NCI-H226 (cell line): ENCODE results near the gene TBC1D4.

Experiments used
- DNase-seq: peaks from one replicate; pipeline ENCODE4 v3.0.0-alpha.2; 2015

The TBC1D4 gene

DNA sequence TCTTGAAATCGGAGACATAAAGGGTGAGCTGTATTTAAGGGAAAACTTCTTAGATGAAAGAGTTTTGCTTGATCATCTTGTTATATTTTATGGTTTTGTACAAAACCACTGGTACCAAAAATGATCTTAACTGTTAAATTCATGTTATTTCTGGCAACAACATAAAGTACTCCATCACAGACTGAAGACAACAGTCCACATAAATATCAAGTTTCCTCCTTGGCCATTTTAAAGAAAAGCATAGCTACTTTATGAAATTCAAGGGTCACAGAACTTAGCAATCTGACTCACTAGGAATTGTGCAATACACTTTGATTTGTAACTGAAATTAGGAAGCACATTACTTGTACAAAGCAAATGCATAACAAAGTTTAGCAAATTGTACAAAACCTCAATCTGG is 66.3 kb downstream of the TBC1D4 start:
- peak; percentile 30 for DNase-seq

DNA sequence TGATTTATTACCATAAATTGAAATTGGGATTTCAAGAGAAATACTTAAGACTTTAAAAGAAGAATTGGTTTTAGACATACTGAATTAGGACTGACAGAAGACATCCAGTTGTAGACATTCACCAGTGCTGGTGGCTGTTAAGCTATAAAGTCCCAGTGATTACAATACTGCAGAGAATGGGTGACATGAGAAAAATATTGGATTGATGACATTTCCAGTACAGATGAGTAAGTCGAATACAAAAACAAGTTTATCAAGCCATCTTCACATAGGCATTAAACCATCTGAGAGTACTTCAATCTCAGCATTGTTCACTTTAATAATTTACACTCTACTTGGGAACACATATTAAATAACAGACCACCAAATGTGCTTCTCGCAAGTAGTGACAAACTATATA is 66.8 kb downstream of the TBC1D4 start:
- DNase-seq, result no peak

DNA sequence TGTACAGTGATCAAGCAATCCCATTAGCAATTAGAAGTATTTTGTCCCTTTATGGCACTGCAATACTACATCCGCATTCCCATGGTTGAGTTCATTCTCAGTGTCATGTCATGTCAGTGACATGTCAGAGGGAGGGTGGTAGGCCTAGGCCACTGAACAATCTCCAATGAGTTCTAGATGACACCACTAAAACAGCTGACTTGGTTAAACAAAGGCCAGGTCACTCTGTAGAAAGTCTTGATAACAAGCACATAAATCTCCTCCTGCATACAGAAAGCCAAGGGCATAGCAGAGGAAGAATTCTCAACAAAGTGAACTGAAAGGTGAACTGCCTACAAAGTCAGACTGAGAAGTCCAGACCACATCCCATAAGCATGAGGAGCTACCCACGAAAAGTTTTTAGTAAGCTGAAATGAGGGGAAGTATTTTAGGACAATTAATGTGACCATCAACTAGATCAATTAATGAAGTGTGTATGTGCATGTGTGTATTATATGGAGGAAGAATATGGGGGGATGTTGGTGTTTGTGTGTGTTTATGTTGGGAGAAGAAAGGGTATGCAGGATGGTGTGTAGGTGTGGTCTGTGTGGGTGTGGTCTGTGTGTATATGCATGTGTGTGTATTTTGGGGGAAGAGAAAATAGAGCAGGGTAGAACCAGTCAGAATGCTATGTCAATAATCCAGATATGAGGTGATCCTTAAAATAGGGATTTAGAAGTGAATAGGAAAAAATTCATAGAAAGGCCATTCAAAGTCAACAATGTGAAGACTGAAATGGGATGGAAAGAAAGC is 67.7 kb downstream of the TBC1D4 start:
- no peak for DNase-seq

DNA sequence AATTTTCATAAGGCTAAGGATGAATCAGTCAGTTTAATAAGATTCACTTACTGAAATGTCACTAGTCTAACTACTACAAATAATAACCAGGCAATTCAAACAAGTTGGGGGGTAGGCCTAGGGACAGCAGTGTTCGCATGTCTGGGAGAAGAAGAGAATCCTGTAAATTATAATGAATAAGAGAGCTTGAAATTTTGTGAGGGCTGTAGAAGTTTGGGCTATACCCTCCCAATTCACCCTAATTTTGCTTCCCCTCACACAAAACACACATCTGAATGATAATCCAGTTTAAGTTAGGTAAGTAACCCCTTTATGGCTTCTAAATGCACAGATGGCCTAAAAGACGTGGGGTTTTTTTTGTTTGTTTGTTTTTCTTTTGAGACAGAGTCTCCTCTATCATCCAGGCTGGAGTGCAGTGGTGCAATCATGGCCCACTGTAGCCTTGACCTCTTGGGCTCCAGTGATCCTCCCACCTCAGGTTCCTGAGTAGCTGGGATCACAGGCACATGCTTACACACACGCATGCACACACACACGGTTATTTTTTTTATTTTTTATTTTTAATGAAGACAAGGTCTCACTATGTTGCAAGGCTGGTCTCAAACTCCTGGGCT is 69.9 kb downstream of the TBC1D4 start:
- DNase-seq, result no peak

DNA sequence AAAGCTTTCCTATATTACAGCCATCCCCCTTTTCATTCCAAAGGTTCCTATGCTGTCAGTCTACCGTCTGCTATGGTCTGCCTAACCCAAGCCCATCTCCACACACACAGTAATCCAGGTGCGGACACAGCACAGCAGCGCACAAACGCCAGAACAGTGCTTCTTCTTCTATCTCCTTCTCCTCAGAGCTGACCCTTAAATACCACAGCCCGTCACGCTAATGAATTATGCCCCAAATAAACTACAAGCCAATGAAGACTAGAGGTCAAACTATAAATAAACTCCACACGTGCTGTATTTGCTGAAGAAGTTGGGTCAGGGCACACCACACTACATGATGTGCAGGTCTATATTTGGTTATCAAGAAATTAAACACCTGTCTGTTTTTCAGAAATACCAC is 71.8 kb downstream of the TBC1D4 start:
- DNase-seq, result no peak

DNA sequence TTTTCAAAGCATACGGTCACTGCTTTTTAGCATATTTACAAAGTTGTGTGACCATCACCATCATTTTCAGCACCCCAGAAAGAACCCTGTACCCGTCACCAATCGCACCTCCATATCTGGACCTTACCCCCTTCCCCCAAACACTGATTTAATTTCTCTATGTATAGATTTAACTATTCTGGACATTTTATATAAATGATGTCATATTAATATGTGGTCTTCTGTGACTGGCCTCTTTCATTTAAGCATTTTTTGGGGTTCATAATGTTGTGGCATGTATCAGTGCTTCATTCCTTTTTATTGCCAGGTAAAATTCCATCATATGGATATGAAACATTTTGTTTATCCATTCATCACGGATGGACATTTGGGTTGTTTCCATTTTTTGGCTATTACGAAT is 74.0 kb downstream of the TBC1D4 start:
- no peak for DNase-seq

DNA sequence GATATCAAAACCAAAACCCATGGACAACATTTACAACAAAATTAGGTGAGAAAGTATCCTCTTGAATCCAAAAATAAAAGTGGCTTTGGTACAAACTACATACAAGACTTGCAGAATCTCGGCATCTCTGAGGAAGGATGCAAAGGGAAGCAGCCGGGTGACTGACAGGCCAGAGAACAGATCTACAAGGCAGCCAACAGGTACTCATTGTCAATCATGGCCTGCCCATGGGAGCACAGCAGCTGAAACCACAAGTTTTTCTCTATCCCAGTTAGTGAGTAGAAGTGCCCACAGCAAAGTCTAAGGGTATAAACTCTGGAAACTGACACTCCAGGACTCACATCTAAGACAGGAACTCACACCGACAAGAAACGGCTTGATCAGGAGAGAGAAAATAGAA is 74.5 kb downstream of the TBC1D4 start:
- no peak for DNase-seq

DNA sequence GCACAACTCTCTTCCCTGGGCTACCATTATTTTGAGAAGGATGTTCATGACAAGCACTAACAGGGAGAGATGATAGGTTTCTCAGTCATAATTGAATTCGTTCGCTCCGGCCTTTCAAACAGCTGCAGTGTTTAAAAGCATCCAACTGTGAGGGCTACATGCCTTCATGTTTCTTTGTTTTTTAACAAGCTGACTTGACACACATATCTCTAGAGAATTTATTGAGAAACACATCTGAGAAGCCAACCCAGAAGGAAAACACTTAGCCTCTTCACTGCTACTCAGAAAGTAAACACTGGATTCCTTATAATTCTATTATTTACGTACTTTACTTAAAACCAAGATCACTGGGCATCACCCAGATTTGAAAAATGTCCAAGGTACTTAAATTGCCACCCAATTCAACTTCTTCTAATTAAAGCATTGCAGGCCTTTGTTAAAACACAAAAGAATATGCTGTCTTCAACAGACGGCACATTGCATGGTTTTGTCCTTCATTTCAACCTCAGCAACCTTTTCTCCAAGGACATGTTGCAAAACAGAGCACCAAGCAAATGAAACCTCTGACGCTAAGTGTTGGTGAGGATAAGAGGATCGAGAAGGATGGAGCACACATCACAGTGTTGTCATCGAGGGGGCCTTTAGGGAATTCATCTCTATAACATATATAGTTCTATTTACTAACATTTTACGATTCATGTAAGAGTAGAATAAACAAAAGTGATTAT is 75.8 kb downstream of the TBC1D4 start:
- DNase-seq, result no peak

DNA sequence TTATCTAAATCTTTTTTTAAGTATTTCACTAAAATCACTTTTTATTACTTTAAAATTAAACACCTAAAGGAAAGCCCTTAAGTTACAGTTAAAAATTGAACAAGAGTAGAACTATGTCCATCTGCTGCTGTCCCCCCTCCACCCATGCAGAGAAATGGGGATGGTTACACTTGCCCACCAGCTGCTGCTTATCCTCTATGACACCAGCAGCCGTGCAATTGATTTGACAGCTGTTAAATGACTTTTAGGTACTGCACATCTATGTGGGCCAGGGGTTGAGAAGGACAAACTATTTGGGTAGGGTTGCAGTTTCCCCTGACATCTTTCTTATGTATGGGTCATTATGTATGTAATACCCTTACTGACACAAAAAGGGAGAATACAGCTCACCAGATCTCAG is 77.2 kb downstream of the TBC1D4 start:
- no peak for DNase-seq

DNA sequence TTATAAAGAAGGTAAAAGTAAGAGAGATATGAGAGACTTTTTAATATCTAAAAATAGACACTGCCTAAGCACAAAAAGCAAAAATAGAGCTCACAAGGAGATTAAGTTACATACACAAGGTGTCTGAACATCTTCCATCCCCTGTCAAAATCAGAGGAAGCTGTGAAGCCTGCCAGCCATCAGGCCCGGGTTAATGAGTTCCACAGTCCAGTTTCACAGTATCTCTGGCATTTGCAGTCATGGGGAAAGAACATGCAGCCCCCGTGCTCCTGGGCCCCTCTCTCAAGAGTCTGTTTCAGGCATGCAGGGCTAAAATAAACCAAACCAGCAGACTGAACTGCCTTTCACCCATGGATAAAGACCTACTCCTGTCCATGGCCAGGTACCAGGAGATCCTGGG is 79.2 kb downstream of the TBC1D4 start:
- DNase-seq, result no peak

DNA sequence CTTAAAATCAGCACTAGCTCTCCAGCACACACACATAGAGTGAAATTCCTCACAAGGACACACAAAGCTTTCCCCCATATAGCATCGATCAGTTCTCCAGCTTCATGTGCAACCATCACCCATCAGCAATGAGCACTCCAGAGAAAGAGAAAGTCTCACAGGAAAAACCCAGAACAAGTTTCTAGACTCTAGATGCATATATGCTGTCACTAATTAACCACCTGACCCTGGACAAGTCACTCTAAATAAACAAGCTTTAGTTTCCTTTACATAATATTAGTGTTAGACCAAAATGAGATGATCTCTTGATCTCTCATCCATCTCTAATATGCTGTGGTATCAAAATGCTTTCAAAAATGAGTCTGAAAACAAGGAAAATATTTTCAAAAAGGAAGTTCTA is 81.2 kb downstream of the TBC1D4 start:
- DNase-seq, result no peak

DNA sequence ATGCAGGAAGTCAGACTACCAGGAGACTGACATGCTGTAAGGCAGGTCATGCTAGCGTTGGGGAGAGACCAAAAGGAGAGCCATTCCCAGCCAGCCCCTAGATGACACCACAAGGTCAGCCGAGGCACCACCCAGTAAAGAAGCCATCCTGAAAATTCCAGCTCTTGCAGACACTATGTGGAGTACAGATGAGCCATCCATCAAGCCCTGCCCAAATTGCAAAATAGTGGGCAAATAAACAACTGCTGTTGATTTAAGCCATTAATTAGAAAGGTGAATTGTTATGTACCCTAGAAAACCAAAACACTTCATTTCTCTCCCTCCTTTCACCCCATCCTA is 82.1 kb downstream of the TBC1D4 start:
- DNase-seq, result no peak

DNA sequence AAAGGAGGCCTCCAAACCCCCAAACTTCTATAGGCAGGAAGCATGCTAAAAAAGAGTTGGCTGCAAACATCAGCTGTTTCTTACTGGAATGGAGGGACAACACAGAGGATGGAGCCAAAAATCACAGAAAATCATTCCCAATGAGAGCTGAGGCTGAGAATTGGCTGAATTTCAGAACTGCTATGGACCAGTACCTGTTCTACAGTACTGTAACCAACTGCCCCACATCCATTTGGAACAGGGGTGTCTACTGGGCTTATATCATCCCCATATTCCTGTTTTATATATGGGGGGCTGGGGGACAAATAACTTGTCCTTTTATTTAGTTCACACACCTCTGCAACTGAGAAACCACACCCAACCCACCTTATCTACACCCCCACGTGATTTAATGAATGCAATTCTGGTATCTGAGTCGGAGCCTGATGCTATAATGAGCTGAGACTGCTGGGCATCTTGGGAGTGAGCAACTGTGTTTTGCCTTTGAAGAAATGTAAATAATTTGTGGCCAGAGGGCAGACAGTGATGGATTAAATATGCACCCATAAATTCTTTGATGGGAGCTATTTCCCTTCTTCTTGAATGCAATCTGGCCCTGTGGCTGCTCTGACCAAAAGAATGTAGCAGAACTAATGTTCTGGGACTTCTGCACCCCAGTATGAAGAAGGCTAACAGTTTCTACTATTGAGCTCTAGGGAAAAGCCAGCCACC is 82.6 kb downstream of the TBC1D4 start:
- DNase-seq, result peak; percentile 38

DNA sequence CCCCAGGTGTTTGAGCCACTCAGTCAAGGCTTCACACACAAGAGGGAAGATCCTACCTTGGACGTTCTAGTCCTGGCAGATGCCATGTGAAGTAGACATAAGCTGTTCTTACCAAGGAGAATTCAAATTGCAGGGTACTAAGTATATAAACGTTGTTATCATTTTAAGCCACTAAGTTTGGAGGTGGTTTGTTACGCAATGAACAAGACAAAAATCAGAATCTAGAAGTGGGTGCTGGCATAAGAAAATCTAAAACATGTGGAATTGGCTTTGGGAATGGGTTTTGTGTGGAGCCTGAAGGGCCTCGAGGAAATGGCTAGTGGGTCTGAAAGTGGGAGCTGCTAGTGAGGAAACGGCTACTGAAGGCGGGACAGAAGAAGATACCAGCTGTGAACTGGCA is 83.9 kb downstream of the TBC1D4 start:
- DNase-seq, result no peak

DNA sequence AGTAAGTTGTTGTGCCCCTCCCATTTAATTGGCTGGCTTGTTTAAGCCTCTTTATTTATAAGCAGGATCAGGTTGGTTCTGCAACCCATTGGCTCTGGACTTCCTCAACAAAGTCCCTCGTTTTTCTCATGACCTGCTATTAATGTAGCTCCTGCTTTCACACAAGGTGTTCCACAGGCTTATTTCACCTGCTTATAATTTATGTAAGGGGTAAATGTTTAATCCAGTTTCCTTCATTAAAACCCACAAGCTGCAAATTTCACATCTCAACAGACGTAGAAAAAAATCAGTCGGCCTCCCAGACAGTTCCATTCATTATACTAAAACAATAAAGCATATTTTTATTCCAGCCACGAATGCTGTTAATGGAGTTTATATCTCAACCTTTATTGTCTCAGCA is 86.1 kb downstream of the TBC1D4 start:
- DNase-seq, result no peak

DNA sequence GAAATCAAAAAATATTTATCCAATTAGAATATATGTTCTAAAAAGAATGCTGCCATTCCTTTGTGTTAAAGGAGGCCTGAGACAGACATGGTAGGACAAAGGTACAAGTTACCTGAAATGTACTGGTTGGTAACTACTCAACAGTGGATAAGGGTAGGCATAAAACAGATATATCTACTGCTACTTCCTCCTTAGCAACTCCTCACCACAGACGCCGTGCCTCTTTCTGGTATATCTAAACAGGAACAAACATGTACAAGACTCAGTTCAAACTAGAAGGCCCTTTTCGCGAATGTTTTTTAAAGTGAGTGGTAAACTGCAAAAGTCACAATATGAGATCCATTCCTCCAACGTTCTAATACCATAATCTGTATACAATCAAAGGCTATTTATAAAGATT is 86.9 kb downstream of the TBC1D4 start:
- DNase-seq, result no peak

DNA sequence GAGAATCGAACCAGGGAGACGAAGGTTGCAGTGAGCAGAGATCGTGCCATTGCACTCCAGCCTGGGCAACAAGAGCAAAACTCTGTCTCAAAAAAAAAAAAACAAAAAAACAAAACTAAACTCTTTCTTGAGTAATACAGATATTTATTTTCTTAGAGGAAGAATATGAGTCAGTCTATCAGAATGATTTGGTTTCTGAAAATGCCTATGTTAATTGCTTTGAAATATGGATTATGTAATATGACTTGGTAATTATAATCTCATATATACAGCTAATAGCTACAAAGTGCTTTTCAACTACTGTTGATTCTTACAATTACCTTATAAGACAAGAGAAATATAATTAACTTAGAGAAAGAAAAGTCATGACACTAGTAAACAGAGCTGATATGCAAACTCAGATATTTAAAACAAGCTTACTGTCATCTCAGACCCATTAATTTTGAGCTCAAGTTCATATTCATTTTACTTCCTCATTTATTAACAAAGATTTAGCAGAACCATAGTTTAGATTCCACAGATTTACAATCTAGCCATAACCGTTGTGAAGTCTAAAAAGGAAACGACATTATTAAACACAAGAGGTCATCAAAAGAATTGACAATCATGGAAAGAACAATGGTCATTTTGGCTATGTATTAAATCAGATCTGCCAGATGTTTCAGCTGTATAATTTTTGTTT is 88.0 kb downstream of the TBC1D4 start:
- DNase-seq, result no peak

DNA sequence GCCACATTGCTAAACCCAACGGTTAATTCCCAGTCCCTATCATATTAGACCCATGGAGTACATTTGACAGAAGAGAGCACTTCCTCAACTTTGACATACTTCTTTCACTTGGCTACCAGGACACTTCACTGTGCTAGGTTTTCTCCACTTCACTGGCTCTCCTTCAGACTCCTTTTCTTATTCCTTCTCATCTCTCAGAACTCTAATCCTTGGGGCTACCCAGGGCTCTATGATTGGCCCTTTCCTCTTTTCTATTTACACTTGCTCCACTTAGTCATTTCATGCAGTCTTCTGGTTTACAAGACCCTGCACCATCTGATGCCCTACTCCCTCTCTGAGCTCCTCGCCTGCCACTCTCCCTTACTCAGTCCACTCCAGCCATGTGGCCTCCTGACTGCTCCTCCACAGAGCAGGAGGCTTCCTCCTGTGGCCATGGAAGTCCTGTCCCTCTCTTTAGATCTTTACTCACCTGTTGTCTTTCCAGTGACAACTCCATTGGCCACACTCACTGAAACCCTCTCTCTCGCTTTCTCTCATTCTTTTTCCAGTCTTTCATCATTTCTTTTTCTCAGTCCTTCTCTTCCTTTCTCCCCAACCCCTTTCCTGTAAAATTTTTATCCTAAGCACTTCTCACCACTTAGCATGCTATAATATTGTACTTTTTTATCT is 90.4 kb downstream of the TBC1D4 start:
- no peak for DNase-seq

DNA sequence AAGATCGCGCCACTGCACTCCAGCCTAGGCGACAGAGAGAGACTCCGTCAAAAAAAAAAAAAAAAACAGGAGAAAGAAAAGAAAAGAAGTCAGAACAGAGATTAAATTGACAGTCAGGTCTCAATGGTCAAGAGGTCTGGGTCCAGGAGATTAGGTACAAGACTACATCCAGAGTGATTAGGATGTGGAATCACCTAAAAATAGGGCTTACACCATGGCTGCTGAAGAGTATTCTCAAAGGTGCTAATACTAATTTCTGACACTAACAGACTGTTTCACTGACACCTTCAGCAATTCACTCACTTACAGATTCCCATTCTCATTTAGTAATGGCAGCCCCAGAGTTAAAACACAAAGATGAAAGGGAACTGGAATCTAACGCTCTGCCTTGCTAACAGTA is 91.7 kb downstream of the TBC1D4 start:
- DNase-seq, result no peak

DNA sequence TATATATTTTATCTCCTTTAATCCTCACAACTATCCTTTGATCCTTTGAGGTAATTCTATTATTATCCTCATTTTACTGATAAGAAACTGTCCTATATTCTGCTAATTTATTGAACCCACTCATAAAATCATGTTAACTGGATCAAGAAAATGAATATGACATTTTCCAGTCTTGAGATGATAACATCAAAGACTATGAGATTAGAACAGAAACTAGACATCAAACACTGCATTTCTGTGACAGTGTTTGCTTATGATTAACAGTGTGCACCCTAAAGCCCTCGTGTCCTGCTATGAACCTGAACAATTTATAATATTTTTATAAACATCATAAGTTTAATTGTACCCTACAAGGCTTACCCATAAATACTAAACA is 96.3 kb downstream of the TBC1D4 start:
- no peak for DNase-seq

DNA sequence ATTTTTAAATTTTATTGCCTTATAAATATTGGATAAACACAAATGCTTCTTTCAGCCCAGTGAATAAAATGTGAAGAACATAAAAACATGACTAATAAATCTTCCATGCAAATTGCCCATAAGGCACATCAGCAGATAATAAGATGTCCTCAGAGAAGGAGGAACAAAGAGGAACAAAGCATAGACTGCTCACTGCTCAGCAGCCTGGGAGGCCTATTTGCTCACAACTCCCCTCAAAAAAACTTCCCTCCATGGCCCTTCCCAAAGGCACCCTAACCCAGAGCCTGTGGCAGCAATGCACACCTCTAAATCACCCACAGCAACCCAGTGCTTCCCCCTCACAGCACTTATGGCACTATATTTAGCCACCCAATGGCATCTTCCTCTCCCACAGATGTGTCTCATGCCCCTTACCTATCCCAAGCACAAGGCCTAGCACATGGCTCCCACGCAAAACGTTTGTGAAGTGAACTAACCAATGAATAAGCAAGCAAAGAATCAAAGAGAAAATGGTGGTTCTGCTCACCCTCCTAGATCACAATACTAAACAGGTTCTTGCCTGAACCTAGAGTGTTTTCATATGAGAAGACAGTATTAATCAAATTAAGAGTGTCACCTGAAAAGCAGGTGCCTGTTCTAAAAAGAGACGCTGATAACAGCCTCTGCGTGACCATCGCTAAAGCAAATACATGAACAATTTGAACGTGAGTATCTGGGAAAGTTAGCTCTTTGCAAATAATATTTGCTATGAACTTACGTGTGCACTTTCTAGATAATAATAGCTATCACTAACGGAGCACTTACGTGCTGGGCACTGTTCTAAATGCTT is 96.9 kb downstream of the TBC1D4 start:
- DNase-seq, result no peak
